CD14-positive monocyte (primary cell): Measurements from ENCODE around the gene GLG1. TPM values are rescaled to one million over a fixed set of nuclear protein-coding genes. Genes with fewer than 3 reads are reported as not detected.
A peak's percentile ranks its signal among the peaks of the same experiment; 100 is the strongest.

Experiments
- DNase-seq, 3 donors: peaks; one replicate each; pipeline ENCODE4 v3.0.0-alpha.2; 2011 to 2022
- H2AFZ ChIP-seq: 2 replicates; pipeline ENCODE4 v1.6.0; 2012; ENCODE audit warnings: mild to moderate bottlenecking, low read depth, low read length, inconsistent platforms; ENCODE audit not compliant: insufficient read depth, poor library complexity, severe bottlenecking
- H3K27ac ChIP-seq, 2 donors: 1 replicate in 1 of 2; 2 replicates in 1 of 2; pipeline ENCODE4 v1.5.1; 2012 to 2013; ENCODE audit warnings: low read length in 2 of 2, control low read depth in 1 of 2, inconsistent platforms in 1 of 2, low read depth in 1 of 2, mild to moderate bottlenecking in 1 of 2
- H3K27me3 ChIP-seq, 2 donors: one replicate each; pipeline versions ENCODE4 v1.6.0 to v1.6.1; 2011 to 2013; ENCODE audit warnings: low read length in 2 of 2; ENCODE audit not compliant: control insufficient read depth in 2 of 2, insufficient read depth in 2 of 2
- H3K36me3 ChIP-seq, 2 donors: replicated peaks in 1 of 2; 1 replicate in 1 of 2; 2 replicates in 1 of 2; pipeline versions ENCODE4 v1.5.1 to v1.6.1; 2012 to 2013; ENCODE audit warnings: low read length in 2 of 2, control low read depth in 1 of 2, inconsistent platforms in 1 of 2, mild to moderate bottlenecking in 1 of 2; ENCODE audit not compliant: insufficient read depth in 2 of 2, control insufficient read depth in 1 of 2
- H3K4me1 ChIP-seq, 2 donors: 1 replicate in 1 of 2; 2 replicates in 1 of 2; pipeline versions ENCODE4 v1.5.1 to v1.6.1; 2012 to 2013; ENCODE audit warnings: low read length in 2 of 2, control low read depth in 1 of 2, inconsistent platforms in 1 of 2, mild to moderate bottlenecking in 1 of 2, moderate library complexity in 1 of 2; ENCODE audit not compliant: insufficient read depth in 2 of 2, control insufficient read depth in 1 of 2
- H3K4me2 ChIP-seq: replicated peaks from 2 replicates; pipeline ENCODE3; 2012; ENCODE audit warnings: low read length, moderate library complexity, mild to moderate bottlenecking; ENCODE audit not compliant: poor library complexity, severe bottlenecking; ENCODE audit errors: extremely low read depth
- H3K4me3 ChIP-seq, 3 experiments: fragments of 200-600 bp in 1 of 3; sonication (generic) in 1 of 3; replicated peaks in 1 of 3; 1 replicate in 2 of 3; 2 replicates in 1 of 3; pipeline ENCODE4 v1.5.1; 2011 to 2013; ENCODE audit warnings: low read length in 3 of 3, mild to moderate bottlenecking in 3 of 3, control low read depth in 2 of 3, low read depth in 2 of 3, inconsistent platforms in 1 of 3, moderate library complexity in 1 of 3
- H3K79me2 ChIP-seq: 2 replicates; pipeline ENCODE4 v1.6.0; 2012; ENCODE audit warnings: mild to moderate bottlenecking, control low read depth, inconsistent platforms, low read length, moderate library complexity; ENCODE audit not compliant: insufficient read depth
- H3K9ac ChIP-seq: 2 replicates; pipeline ENCODE4 v1.6.0; 2017; ENCODE audit warnings: low read length, mild to moderate bottlenecking; ENCODE audit not compliant: insufficient read depth, poor library complexity, severe bottlenecking
- H3K9me3 ChIP-seq, 2 donors: replicated peaks in 1 of 2; 1 replicate in 1 of 2; 2 replicates in 1 of 2; pipeline versions ENCODE4 v1.5.1 to v1.6.1; 2012 to 2013; ENCODE audit warnings: low read length in 2 of 2, control low read depth in 1 of 2; ENCODE audit not compliant: control insufficient read depth in 1 of 2, insufficient read depth in 1 of 2
- H4K20me1 ChIP-seq: 2 replicates; pipeline ENCODE4 v1.6.0; 2012; ENCODE audit warnings: mild to moderate bottlenecking, low read length, control low read depth, moderate library complexity; ENCODE audit not compliant: insufficient read depth
- H3K27ac Mint-ChIP-seq, 7 donors: one replicate each; pipeline ENCODE4 v1.8.0; 2020; ENCODE audit warnings: mild to moderate bottlenecking in 7 of 7, mixed read lengths in 7 of 7, moderate library complexity in 6 of 7, inconsistent platforms in 2 of 7
- H3K27me3 Mint-ChIP-seq, 3 donors: one replicate each; pipeline ENCODE4 v1.8.0; 2021 to 2022; ENCODE audit warnings: low read depth in 3 of 3, mild to moderate bottlenecking in 3 of 3, mixed read lengths in 3 of 3, moderate library complexity in 3 of 3, inconsistent platforms in 1 of 3
- H3K36me3 Mint-ChIP-seq, 2 donors: one replicate each; pipeline ENCODE4 v1.8.0; 2020; ENCODE audit warnings: mixed read lengths in 2 of 2, inconsistent platforms in 1 of 2, mild to moderate bottlenecking in 1 of 2
- H3K4me1 Mint-ChIP-seq: one replicate; pipeline ENCODE4 v1.8.0; 2020; ENCODE audit warnings: mild to moderate bottlenecking, mixed read lengths
- H3K4me3 Mint-ChIP-seq, 2 donors: one replicate each; pipeline ENCODE4 v1.8.0; 2020; ENCODE audit warnings: mild to moderate bottlenecking in 2 of 2, mixed read lengths in 2 of 2, moderate library complexity in 1 of 2
- H3K9me3 Mint-ChIP-seq, 7 donors: one replicate each; pipeline ENCODE4 v1.8.0; 2020 to 2022; ENCODE audit warnings: mixed read lengths in 7 of 7, mild to moderate bottlenecking in 6 of 7, moderate library complexity in 6 of 7, inconsistent platforms in 2 of 7
- WGBS: methylation state at CpG from one replicate; pipeline ENCODE4 v1.1.5; 2013; ENCODE audit warnings: missing lambda C conversion rate; ENCODE audit not compliant: insufficient coverage; 5-methylcytosine and 5-hydroxymethylcytosine counted together
- intact Hi-C, 2 donors: fragments of 100-400 bp; cut with micrococcal nuclease; formaldehyde crosslinking; loops; one replicate each; pipeline versions ENCODE4 v1.15.0 to v1.15.1; 2023
- polyA plus RNA-seq, 3 donors: library from polyadenylated mRNA; depleted of rRNA in 1 of 3; unstranded in 2 of 3; stranded (reverse) in 1 of 3; fragments of 300-500 nt in 2 of 3; fragments of >200 nt in 1 of 3; fragmentation: Illumina TruSeq in 2 of 3; gene quantifications; 1 replicate in 2 of 3; 2 replicates in 1 of 3; pipeline ENCODE4 v1.2.3, GENCODE V29; 2012 to 2021
- TF ChIP-seq, protein P1 (sequence below): fragments of 200-600 bp; IDR thresholded peaks from one replicate; pipeline ENCODE4 v1.8.0; 2022; ENCODE audit warnings: antibody characterized with exemption, mild to moderate bottlenecking

GLG1 gene
- polyA plus RNA-seq, 3 donors: 40.3 to 69.1 (median 51.1) TPM

DNA sequence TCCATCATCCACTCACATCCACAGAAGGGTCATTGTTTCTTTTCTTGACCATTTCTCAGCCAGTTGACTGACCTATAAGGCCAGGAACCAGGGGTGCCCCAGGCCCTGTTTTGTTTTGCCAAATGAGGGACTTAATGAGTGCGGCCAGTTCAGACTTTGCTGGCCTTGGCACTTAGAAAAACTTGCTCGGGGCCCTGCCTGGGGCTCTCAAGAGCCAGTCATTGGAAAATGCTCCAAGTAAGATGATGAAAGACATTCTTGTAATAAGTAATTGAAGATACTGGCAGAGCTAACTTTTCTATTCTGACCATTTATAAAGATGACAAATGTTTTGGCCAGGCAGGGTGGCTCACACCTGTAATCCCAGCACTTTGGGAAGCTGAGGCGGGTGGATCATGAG, 156.7 kb downstream of the GLG1 start:
- no peak overlapping the region for H2AFZ ChIP-seq
- Mint-ChIP-seq H3K27me3 (peaks cover 0 to 5% (median 0%) of the 10 kb centered on the region in 3 donors), H3K27ac (peak overlapping the region in 4 of 7 donors; percentile 37 to 75 (median 48)), H3K4me1 (peaks cover 29% of the 10 kb centered on the region), H3K4me3 (no peak overlapping the region), H3K36me3 (peaks cover 46 to 60% of the 10 kb centered on the region in 2 donors), H3K9me3 (no peaks in the 10 kb centered on the region)
- H3K27ac ChIP-seq: peak overlapping the region in 1 of 2 donors; percentile 71
- no peak overlapping the region for H3K4me3 ChIP-seq
- DNase-seq: no peak
- intact Hi-C loops: no loop called here
- peaks cover 26 to 30% of the 10 kb centered on the region in 2 donors for H3K4me1 ChIP-seq
- WGBS: 100% methylated on average over 2 of the region's 3 CpGs
- H3K36me3 ChIP-seq: peaks cover 38 to 54% of the 10 kb centered on the region in 2 donors
- TF ChIP-seq, protein P1, sequence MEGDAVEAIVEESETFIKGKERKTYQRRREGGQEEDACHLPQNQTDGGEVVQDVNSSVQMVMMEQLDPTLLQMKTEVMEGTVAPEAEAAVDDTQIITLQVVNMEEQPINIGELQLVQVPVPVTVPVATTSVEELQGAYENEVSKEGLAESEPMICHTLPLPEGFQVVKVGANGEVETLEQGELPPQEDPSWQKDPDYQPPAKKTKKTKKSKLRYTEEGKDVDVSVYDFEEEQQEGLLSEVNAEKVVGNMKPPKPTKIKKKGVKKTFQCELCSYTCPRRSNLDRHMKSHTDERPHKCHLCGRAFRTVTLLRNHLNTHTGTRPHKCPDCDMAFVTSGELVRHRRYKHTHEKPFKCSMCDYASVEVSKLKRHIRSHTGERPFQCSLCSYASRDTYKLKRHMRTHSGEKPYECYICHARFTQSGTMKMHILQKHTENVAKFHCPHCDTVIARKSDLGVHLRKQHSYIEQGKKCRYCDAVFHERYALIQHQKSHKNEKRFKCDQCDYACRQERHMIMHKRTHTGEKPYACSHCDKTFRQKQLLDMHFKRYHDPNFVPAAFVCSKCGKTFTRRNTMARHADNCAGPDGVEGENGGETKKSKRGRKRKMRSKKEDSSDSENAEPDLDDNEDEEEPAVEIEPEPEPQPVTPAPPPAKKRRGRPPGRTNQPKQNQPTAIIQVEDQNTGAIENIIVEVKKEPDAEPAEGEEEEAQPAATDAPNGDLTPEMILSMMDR: no peak
- H3K9ac ChIP-seq: no peak overlapping the region
- H4K20me1 ChIP-seq: no peaks in the 10 kb centered on the region
- H3K27me3 ChIP-seq: no peaks in the 10 kb centered on the region
- no peaks in the 10 kb centered on the region for H3K9me3 ChIP-seq
- H3K79me2 ChIP-seq: no peaks in the 10 kb centered on the region
- no peak overlapping the region for H3K4me2 ChIP-seq

DNA sequence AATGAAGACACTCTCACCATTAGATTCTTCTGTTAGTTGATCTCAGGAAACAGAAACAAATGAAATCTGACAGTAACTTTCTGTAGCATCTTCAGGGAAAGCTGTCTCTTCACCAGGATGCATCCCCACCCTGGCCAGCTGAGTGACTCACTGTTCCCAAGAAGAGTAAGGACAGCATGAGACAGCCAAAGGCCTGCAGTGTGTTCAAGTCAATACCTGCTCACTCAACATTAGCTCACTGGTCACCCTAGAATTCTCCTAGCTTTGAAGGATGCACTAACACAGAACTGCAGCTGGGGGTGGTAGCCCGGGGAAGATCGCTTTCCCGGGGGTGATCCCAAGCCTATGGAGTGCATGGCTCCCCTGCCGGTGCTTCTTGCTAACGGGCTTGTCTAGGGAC, 157.4 kb downstream of the GLG1 start:
- peak overlapping the region in 1 of 3 experiments; percentile 34 for H3K4me3 ChIP-seq
- WGBS: 94% methylated on average over 3 of the region's 5 CpGs
- Mint-ChIP-seq H3K4me1 (peaks cover 29% of the 10 kb centered on the region), H3K9me3 (no peaks in the 10 kb centered on the region), H3K4me3 (peak overlapping the region in 1 of 2 donors; percentile 73), H3K27me3 (peaks cover 0 to 3% (median 0%) of the 10 kb centered on the region in 3 donors), H3K36me3 (peaks cover 40 to 54% of the 10 kb centered on the region in 2 donors), H3K27ac (peak overlapping the region; percentile 71 to 93 (median 83))
- H3K9ac ChIP-seq: no peak overlapping the region
- intact Hi-C loops: no loop called here
- H2AFZ ChIP-seq: no peak overlapping the region
- no peaks in the 10 kb centered on the region for H3K9me3 ChIP-seq
- H3K36me3 ChIP-seq: peaks cover 34 to 48% of the 10 kb centered on the region in 2 donors
- H3K4me1 ChIP-seq: peaks cover 26 to 30% of the 10 kb centered on the region in 2 donors
- DNase-seq: no peak
- TF ChIP-seq, protein P1: no peak
- no peaks in the 10 kb centered on the region for H3K79me2 ChIP-seq
- peak overlapping the region; percentile 42 for H3K4me2 ChIP-seq
- H3K27me3 ChIP-seq: no peaks in the 10 kb centered on the region
- H4K20me1 ChIP-seq: no peaks in the 10 kb centered on the region
- H3K27ac ChIP-seq: peak overlapping the region; percentile 15 to 71
